IMR-90 (cell line): Measurements from ENCODE around the gene CAND2. TPM values are rescaled to one million over a fixed set of nuclear protein-coding genes. Genes with fewer than 3 reads are reported as not detected.

ENCODE experiments used
- ATAC-seq: fragments of 200-7000 bp; cut with Tn5 transposase; 2 replicates; pipeline ENCODE4 v1.9.1; 2020; ENCODE audit warnings: low read depth, mild to moderate bottlenecking, moderate library complexity
- BruUV-seq: library from RNA; stranded (reverse); fragments of 400-500 nt; replicated peaks from 2 replicates; lab custom pipeline; 2021; lab: Mats Ljungman, UMichigan
- CTCF ChIA-PET: fragments of 300-600 bp; formaldehyde crosslinking; extraction: SDS; loops from one replicate; lab custom pipeline; 2021; ENCODE audit warnings: antibody characterized with exemption; lab: Yijun Ruan, JAX
- POLR2A ChIA-PET: fragments of 300-600 bp; sonication (Branson Sonifier 250); formaldehyde crosslinking; loops from one replicate; lab custom pipeline; 2022; ENCODE audit warnings: antibody characterized with exemption; ENCODE audit not compliant: unreplicated experiment; lab: Charles Lee
- DNase-seq: peaks from one replicate; pipeline ENCODE4 v3.0.0; 2013
- H2AFZ ChIP-seq: replicated peaks from 2 replicates; pipeline ENCODE3; 2013; ENCODE audit warnings: low read length, mild to moderate bottlenecking; ENCODE audit not compliant: poor library complexity
- H2AK5ac ChIP-seq: 2 replicates; pipeline ENCODE4 v1.6.1; 2013; ENCODE audit warnings: low read depth, low read length, inconsistent platforms
- H2AK9ac ChIP-seq: replicated peaks from 2 replicates; pipeline ENCODE3; 2013; ENCODE audit warnings: mild to moderate bottlenecking, low read depth, low read length, moderate library complexity; ENCODE audit not compliant: poor library complexity
- H2BK120ac ChIP-seq: 2 replicates; pipeline ENCODE4 v1.6.1; 2013; ENCODE audit warnings: low read depth, low read length, inconsistent platforms
- H2BK15ac ChIP-seq: 3 replicates; pipeline ENCODE4 v1.6.1; 2013; ENCODE audit warnings: low read depth, low read length, inconsistent platforms
- H2BK20ac ChIP-seq: 2 replicates; pipeline ENCODE4 v1.6.1; 2013; ENCODE audit warnings: low read depth, mild to moderate bottlenecking, inconsistent platforms, low read length, moderate library complexity
- H2BK5ac ChIP-seq: 2 replicates; pipeline ENCODE4 v1.6.1; 2013; ENCODE audit warnings: mild to moderate bottlenecking, low read depth, low read length, inconsistent platforms; ENCODE audit not compliant: poor library complexity, severe bottlenecking
- H3K14ac ChIP-seq: replicated peaks from 2 replicates; pipeline ENCODE4 v1.6.1; 2013; ENCODE audit warnings: low read depth, low read length, inconsistent platforms
- H3K18ac ChIP-seq: 2 replicates; pipeline ENCODE4 v1.6.1; 2013; ENCODE audit warnings: low read depth, low read length, control low read depth
- H3K23ac ChIP-seq: 2 replicates; pipeline ENCODE4 v1.6.1; 2013; ENCODE audit warnings: low read depth, low read length, inconsistent platforms
- H3K27ac ChIP-seq: 2 replicates; pipeline ENCODE4 v1.5.1; 2013; ENCODE audit warnings: mild to moderate bottlenecking, control low read depth, low read length; ENCODE audit not compliant: insufficient read depth
- H3K27me3 ChIP-seq: 2 replicates; pipeline ENCODE4 v1.6.1; 2013; ENCODE audit warnings: low read length; ENCODE audit not compliant: control insufficient read depth, insufficient read depth
- H3K36me3 ChIP-seq: 2 replicates; pipeline ENCODE4 v1.6.1; 2013; ENCODE audit warnings: low read length, mixed read lengths; ENCODE audit not compliant: control insufficient read depth, insufficient read depth
- H3K4ac ChIP-seq: 2 replicates; pipeline ENCODE4 v1.6.1; 2013; ENCODE audit warnings: low read depth, low read length, inconsistent platforms
- H3K4me1 ChIP-seq: 2 replicates; pipeline ENCODE4 v1.6.1; 2013; ENCODE audit warnings: low read length, mixed read lengths; ENCODE audit not compliant: control insufficient read depth, insufficient read depth
- H3K4me2 ChIP-seq: 2 replicates; pipeline ENCODE4 v1.6.1; 2013; ENCODE audit warnings: low read depth, mild to moderate bottlenecking, control low read depth, low read length, moderate library complexity
- H3K4me3 ChIP-seq: 2 replicates; pipeline ENCODE4 v1.5.1; 2013; ENCODE audit warnings: low read depth, mild to moderate bottlenecking, control low read depth, low read length, moderate library complexity; ENCODE audit not compliant: insufficient read depth
- H3K56ac ChIP-seq: 2 replicates; pipeline ENCODE4 v1.6.1; 2013; ENCODE audit warnings: low read length, inconsistent platforms; ENCODE audit not compliant: insufficient read depth; ENCODE audit errors: extremely low read depth
- H3K79me1 ChIP-seq, 2 experiments: 2 replicates each; pipeline ENCODE4 v1.6.1; 2013; ENCODE audit warnings: low read length in 2 of 2, inconsistent platforms in 1 of 2, low read depth in 1 of 2
- H3K9ac ChIP-seq: 2 replicates; pipeline ENCODE4 v1.6.1; 2013; ENCODE audit warnings: low read depth, low read length, control low read depth
- H3K9me1 ChIP-seq: 2 replicates; pipeline ENCODE4 v1.6.1; 2013; ENCODE audit warnings: low read length, inconsistent platforms; ENCODE audit not compliant: insufficient read depth
- H3K9me3 ChIP-seq: 2 replicates; pipeline ENCODE4 v1.6.1; 2013; ENCODE audit warnings: low read length; ENCODE audit not compliant: control insufficient read depth, insufficient read depth
- H4K20me1 ChIP-seq: 2 replicates; pipeline ENCODE4 v1.6.1; 2013; ENCODE audit warnings: low read length, inconsistent platforms; ENCODE audit not compliant: insufficient read depth
- H4K5ac ChIP-seq: 2 replicates; pipeline ENCODE4 v1.6.1; 2013; ENCODE audit warnings: mild to moderate bottlenecking, low read depth, low read length, control low read depth
- H4K8ac ChIP-seq, 2 experiments: 2 replicates each; pipeline ENCODE4 v1.6.1; 2013; ENCODE audit warnings: low read depth in 2 of 2, low read length in 2 of 2, control low read depth in 1 of 2, inconsistent platforms in 1 of 2
- H4K91ac ChIP-seq: 2 replicates; pipeline ENCODE4 v1.6.1; 2013; ENCODE audit warnings: low read depth, low read length, inconsistent platforms; ENCODE audit not compliant: insufficient read depth
- CEBPB ChIP-seq: IDR thresholded peaks from 2 replicates; pipeline ENCODE4 v1.6.1; 2012; ENCODE audit warnings: low read depth, low read length, improper control_type of control experiment
- CHD1 ChIP-seq: IDR thresholded peaks from 2 replicates; pipeline ENCODE4 v1.6.1; 2012; ENCODE audit warnings: low read depth, low read length, improper control_type of control experiment
- MAFK ChIP-seq: IDR thresholded peaks from 2 replicates; pipeline ENCODE4 v1.6.1; 2012; ENCODE audit warnings: low read depth, low read length, improper control_type of control experiment
- MAZ ChIP-seq: IDR thresholded peaks from 2 replicates; pipeline ENCODE4 v1.6.1; 2012; ENCODE audit warnings: low read depth, mild to moderate bottlenecking, low read length, improper control_type of control experiment, moderate library complexity, borderline replicate concordance
- POLR2A ChIP-seq: IDR thresholded peaks from 2 replicates; pipeline ENCODE4 v1.6.1; 2012; ENCODE audit warnings: mild to moderate bottlenecking, low read depth, low read length
- RAD21 ChIP-seq: IDR thresholded peaks from 2 replicates; pipeline ENCODE4 v1.6.1; 2012; ENCODE audit warnings: low read length, improper control_type of control experiment
- RCOR1 ChIP-seq: IDR thresholded peaks from 2 replicates; pipeline ENCODE4 v1.6.1; 2012; ENCODE audit warnings: mild to moderate bottlenecking, low read length, improper control_type of control experiment; ENCODE audit not compliant: insufficient replicate concordance
- RFX5 ChIP-seq: IDR thresholded peaks from 2 replicates; pipeline ENCODE4 v1.8.0; 2012; ENCODE audit warnings: low read depth, mild to moderate bottlenecking, low read length, moderate library complexity
- SMC3 ChIP-seq: fragments of 150-350 bp; IDR thresholded peaks from 2 replicates; pipeline ENCODE4 v1.6.1; 2016; ENCODE audit warnings: low read depth, mild to moderate bottlenecking, antibody characterized with exemption, low read length, moderate library complexity
- USF2 ChIP-seq: fragments of 150-350 bp; IDR thresholded peaks from 2 replicates; pipeline ENCODE4 v1.6.1; 2017; ENCODE audit warnings: mild to moderate bottlenecking, antibody characterized with exemption, low read length, low read depth
- WGBS, 2 experiments: methylation state at CpG; one replicate each; pipeline versions ENCODE4 v1.1.5 to v1.1.7; 2013; ENCODE audit warnings: missing lambda C conversion rate in 2 of 2; ENCODE audit not compliant: insufficient read length in 1 of 2; ENCODE audit errors: extremely low coverage in 2 of 2; 5-methylcytosine and 5-hydroxymethylcytosine counted together
- dilution Hi-C: fragments of 300-500 bp; cut with HindIII; formaldehyde crosslinking; loops from one replicate; pipeline ENCODE4 v1.14.3; 2018; ENCODE audit warnings: low sequenced_read_pairs; ENCODE audit not compliant: unreplicated experiment
- in situ Hi-C: fragments of 300-500 bp; cut with MboI; formaldehyde crosslinking; loops from 3 replicates; pipeline ENCODE4 v1.14.3; 2019; ENCODE audit warnings: low sequenced_read_pairs, inconsistent platforms, mixed read lengths
- intact Hi-C: fragments of 100-400 bp; cut with micrococcal nuclease; formaldehyde crosslinking; loops from 2 replicates; pipeline ENCODE4 v1.10.0; 2022
- polyA plus RNA-seq, 3 experiments: library from polyadenylated mRNA; depleted of rRNA; stranded (reverse); fragments of >200 nt; gene quantifications; 2 replicates each; pipeline ENCODE4 v1.2.3, GENCODE V29; 2012; ENCODE audit warnings: low replicate concordance in 1 of 3
- total RNA-seq: library from RNA; depleted of rRNA; stranded (reverse); fragments of >200 nt; gene quantifications from 2 replicates; pipeline ENCODE4 v1.2.3, GENCODE V29; 2012

Gene CAND2
- total and polyA plus RNA-seq, 2 of the 4 experiments (the other 2 are of a cell fraction) = 2.9 to 4.9 TPM

- no peak overlapping the region for H3K14ac ChIP-seq
- H3K79me1 ChIP-seq = no peaks in the 10 kb centered on the region
- H3K4me3 ChIP-seq = no peak overlapping the region
- dilution Hi-C loops (no loop called here), in situ Hi-C loops (no loop called here), intact Hi-C loops (no loop called here)
- ATAC-seq (no peak), DNase-seq (no peak)
- 100% methylated on average over 1 of the region's 9 CpGs; no CpG with 5 or more reads in 1 of the 2 experiments for WGBS, 2 experiments
- H2BK5ac ChIP-seq = no peak overlapping the region
- H3K4me2 ChIP-seq = no peak overlapping the region
- H3K27ac ChIP-seq = no peak overlapping the region
- peaks cover 12% of the 10 kb centered on the region for H3K9me1 ChIP-seq
- H3K9me3 ChIP-seq = no peaks in the 10 kb centered on the region
- no peak overlapping the region for H3K18ac ChIP-seq
- H3K4ac ChIP-seq = no peak overlapping the region
- H2BK20ac ChIP-seq = no peak overlapping the region
- no peak overlapping the region for H4K8ac ChIP-seq
- no peak overlapping the region for H4K5ac ChIP-seq
- H4K20me1 ChIP-seq = no peaks in the 10 kb centered on the region
- no peak overlapping the region for H2BK15ac ChIP-seq
- TF ChIP-seq POLR2A (no peak), SMC3 (no peak), RAD21 (no peak), MAZ (no peak), RCOR1 (no peak), RFX5 (no peak), MAFK (no peak), CEBPB (no peak), USF2 (no peak), CHD1 (no peak)
- 0 out of 2 replicates have a peak overlapping the region, but pooled peaks have one; percentile 27 for H4K91ac ChIP-seq
- CTCF ChIA-PET = no interaction called here
- H3K9ac ChIP-seq = no peak overlapping the region
- no peaks in the 10 kb centered on the region for H3K36me3 ChIP-seq
- H2BK120ac ChIP-seq = no peak overlapping the region
- POLR2A ChIA-PET = no interaction called here
- BruUV-seq = no TSS peak
- no peak overlapping the region for H3K23ac ChIP-seq
- no peak overlapping the region for H2AFZ ChIP-seq
- H3K4me1 ChIP-seq = peaks cover 14% of the 10 kb centered on the region
- no peak overlapping the region for H2AK9ac ChIP-seq
- H3K56ac ChIP-seq = no peak overlapping the region
- H3K27me3 ChIP-seq = no peaks in the 10 kb centered on the region
- H2AK5ac ChIP-seq = no peak overlapping the region
Measured at GRCh38 chr3:12753275-12754028, 43.0 kb upstream of the CAND2 start.
